HFF-Myc (cell line): ENCODE measurements around the gene FYTTD1.
A peak's percentile ranks its signal among the peaks of the same experiment; 100 is the strongest.
"Not testable (repeated sequence)": the region's sequence is repeated elsewhere in the genome, so short reads cannot be mapped to it uniquely, and the experiment has no call there.

Experiments used
- DNase-seq: peaks from one replicate; pipeline ENCODE4 v3.0.0-alpha.2; 2011; ENCODE audit warnings: low read depth; ENCODE audit errors: extremely low read depth
- H3K4me3 ChIP-seq: replicated peaks from 2 replicates; pipeline ENCODE4 v1.5.1; 2011; ENCODE audit warnings: low read depth, mild to moderate bottlenecking, control low read depth, low read length
- CTCF ChIP-seq: IDR thresholded peaks from 2 replicates; pipeline ENCODE4 v1.5.1; 2012; ENCODE audit warnings: mild to moderate bottlenecking, low read depth, low read length, control low read depth; ENCODE audit errors: missing control alignments

The FYTTD1 gene, protein sequence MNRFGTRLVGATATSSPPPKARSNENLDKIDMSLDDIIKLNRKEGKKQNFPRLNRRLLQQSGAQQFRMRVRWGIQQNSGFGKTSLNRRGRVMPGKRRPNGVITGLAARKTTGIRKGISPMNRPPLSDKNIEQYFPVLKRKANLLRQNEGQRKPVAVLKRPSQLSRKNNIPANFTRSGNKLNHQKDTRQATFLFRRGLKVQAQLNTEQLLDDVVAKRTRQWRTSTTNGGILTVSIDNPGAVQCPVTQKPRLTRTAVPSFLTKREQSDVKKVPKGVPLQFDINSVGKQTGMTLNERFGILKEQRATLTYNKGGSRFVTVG

DNA sequence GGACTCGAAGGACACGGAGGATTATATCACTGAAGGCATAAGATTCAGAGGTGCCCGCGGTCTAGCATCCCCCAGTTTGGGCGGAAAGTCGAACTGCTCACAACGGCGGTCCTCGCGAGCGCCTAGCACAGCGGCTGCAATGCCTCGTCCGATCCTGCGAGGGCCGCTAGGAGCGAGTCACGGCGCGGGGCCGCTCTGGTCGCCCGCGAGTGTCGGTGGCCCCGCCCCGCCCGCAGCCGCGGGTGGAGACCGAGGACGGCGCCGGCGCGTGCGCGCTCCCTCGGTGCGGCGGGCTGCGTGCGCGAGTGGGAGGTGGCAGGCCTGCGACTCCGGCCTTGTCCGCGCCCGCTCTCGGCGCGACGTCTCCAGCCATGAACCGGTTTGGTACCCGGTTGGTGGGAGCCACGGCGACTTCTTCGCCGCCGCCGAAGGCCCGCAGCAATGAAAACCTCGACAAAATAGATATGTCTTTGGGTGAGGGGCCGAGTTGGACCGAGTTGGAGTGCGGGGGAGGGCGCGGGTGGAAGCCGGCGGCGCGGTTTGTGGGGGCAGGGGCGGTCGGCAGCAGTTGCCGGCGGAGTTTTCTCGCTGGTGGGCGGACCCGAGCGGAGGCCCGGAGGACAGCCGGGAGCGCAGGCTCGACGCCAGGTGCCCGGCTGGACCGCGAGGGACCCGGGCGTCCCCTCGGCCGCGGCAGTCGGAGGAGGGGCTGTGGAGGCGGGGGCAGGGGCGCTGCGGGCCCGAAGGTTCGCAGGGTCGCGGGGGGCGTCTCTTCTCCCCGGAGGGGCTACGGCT lies at the start of gene FYTTD1:
Gene FYTTD1 (plus strand): TSS at position 283 of the 795 bp plus-strand sequence. CDS start 89 bp downstream, at position 372.
- H3K4me3 ChIP-seq: peak within 1 kb of the TSS; percentile 74
- DNase-seq: peak; percentile 42
- no peak for TF ChIP-seq CTCF

DNA sequence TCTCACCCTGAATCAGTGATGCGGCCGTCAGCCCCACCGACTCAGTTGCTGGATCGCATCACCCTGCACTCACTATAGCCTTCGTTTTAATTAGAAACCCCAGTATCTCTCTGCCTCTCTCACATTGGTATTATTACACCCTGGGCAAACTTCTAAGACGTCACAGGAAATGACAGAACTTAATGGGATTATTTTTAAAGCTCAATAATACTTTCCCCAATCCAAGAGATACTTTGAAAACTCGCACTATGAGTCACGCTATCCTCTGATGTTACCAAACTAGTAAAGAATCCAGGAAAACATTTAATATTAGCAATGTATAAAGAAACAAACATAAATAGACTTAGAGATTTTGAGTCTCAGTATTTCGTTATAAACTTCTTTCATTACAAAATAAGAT lies 49.6 kb upstream of the FYTTD1 start:
- no peak for TF ChIP-seq CTCF
- no peak overlapping the region for H3K4me3 ChIP-seq
- no peak for DNase-seq

DNA sequence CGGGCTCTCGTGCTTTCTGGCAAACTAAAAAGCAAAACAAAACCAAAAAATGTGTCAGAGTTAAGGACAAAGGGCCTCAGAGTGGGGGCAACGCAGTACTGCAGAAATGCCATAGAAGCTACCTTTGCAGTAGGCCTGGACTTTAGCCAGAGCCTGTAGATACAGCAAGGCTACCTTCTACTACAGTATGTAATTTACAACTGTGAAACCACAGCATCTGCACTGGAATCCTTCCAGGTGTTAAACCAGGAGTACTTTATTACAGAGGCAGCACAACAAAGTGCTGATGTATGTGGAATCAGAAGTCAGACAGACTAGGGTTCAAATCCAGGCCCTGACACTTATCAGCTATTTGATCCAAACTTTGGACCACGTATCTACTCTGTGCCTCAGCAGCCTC lies 47.8 kb upstream of the FYTTD1 start:
- H3K4me3 ChIP-seq: no peak overlapping the region
- no peak for DNase-seq
- TF ChIP-seq CTCF: no peak

- TF ChIP-seq CTCF: no peak
- H3K4me3 ChIP-seq: no peak overlapping the region
- DNase-seq: no peak
Observed at GRCh38 chr3:197706658-197707057, 43.0 kb upstream of the FYTTD1 start.

DNA sequence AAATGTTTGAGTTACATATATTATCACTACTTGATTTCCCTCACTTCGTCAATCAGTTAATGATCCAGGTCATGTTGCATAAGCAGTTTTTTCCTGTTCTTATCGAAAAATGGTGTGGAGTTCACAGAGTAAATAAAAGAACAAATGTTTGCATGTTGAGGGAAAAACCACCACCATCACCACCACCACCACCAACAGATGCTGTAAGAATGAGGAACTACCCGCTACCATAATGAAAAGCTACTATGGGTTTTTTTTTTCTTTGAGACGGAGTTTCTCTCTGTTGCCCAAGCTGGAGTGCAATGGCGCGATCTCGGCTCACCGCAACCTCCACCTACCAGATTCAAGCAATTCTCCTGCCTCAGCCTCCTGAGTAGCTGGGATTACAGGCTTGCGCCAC lies 40.5 kb upstream of the FYTTD1 start:
- TF ChIP-seq CTCF: no peak
- no peak for DNase-seq
- no peak overlapping the region for H3K4me3 ChIP-seq

DNA sequence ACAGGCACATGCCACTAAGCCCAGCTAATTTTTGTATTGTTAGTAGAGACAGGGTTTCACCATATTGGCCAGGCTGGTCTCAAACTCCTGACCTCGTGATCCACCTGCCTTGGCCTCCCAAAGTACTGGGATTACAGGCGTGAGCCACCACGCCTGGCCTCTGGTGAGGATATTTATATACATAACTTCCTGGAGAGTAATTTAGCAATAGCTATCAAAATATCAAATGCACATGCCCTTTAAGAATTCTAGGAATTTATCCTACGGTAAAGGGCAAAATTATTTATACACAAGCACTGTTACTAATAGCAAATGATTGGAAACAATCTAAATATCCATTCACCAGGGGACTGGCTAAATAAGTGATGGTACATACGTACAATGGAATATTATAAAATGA lies 38.7 kb upstream of the FYTTD1 start:
- not testable (repeated sequence) for DNase-seq, H3K4me3 ChIP-seq

GRCh38 chr3:197711973-197712707 lies 37.5 kb upstream of the FYTTD1 start:
- peak overlapping the region; percentile 32 for H3K4me3 ChIP-seq
- peak; percentile 92 for DNase-seq
- no peak for TF ChIP-seq CTCF
